Tibial nerve (tissue), 3 donors: ENCODE results near the gene ARGLU1.

ENCODE experiments used
- CTCF ChIP-seq, 5 experiments: fragments of 200-600 bp in 3 of 5; fragments of 450-650 bp in 2 of 5; sonication (generic) in 3 of 5; IDR thresholded peaks; one replicate each; pipeline ENCODE4 v1.5.1; 2016 to 2019; ENCODE audit warnings: antibody characterized with exemption in 5 of 5, mild to moderate bottlenecking in 3 of 5, moderate library complexity in 2 of 5
- POLR2A ChIP-seq, 2 donors: fragments of 450-650 bp; IDR thresholded peaks; one replicate each; pipeline ENCODE4 v1.6.1; 2017; ENCODE audit warnings: antibody characterized with exemption in 2 of 2, mild to moderate bottlenecking in 2 of 2, moderate library complexity in 2 of 2

DNA sequence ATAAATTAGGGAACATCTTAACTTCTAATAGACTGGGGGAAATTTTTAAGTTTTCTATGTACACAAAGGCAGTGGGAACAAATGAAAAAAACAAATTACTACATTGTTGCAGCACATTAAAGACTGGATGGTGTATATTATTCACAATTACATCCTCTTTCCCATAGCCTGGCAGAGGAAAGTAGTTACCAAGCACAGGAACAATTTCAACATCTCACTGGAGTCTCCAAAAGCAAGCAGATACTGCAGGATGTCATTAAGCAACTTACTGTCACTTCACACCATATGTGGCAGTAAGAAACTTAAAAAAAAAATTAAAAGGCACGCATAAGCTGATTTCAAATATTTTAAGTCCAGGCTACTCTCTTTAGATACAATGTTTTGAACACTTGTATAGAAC lies 26.1 kb downstream of the ARGLU1 start:
- TF ChIP-seq POLR2A (IDR thresholded peaks at IDR 0.05), result no peak
- no peak for TF ChIP-seq CTCF (IDR thresholded peaks at IDR 0.05)
